HCT116 (cell line): ENCODE measurements around the gene POLR1A. TPM values are rescaled to one million over a fixed set of nuclear protein-coding genes. Genes with fewer than 3 reads are reported as not detected.

ENCODE experiments used
- ATAC-seq: fragments of 200-7000 bp; cut with Tn5 transposase; 2 replicates; pipeline ENCODE4 v1.9.1; 2020; ENCODE audit warnings: mild to moderate bottlenecking, moderate library complexity
- BruUV-seq: library from RNA; stranded (reverse); fragments of 400-500 nt; replicated peaks from 2 replicates; lab custom pipeline; 2021; lab: Mats Ljungman, UMichigan
- CTCF ChIA-PET: fragments of 300-600 bp; sonication (Branson Sonifier 250); formaldehyde crosslinking; loops from one replicate; lab custom pipeline; 2021; ENCODE audit warnings: antibody characterized with exemption; lab: Charles Lee
- POLR2A ChIA-PET: fragments of 300-600, 350-600 bp; sonication (Branson Sonifier 250); formaldehyde crosslinking; loops from one replicate; lab custom pipeline; 2021; ENCODE audit warnings: antibody characterized with exemption; lab: Charles Lee
- RAD21 ChIA-PET, 2 experiments: fragments of 300-600 bp; sonication (Branson Sonifier 250); formaldehyde crosslinking; loops; one replicate each; lab custom pipeline; 2023; ENCODE audit warnings: low total read pairs in 2 of 2; ENCODE audit not compliant: uncharacterized antibody in 2 of 2, unreplicated experiment in 2 of 2, low non-redundant PET in 1 of 2; lab: Charles Lee
- DNase-seq: peaks from one replicate; pipeline ENCODE4 v3.0.0-alpha.2; 2010; ENCODE audit warnings: low read depth, low spot score
- H2AFZ ChIP-seq: fragments of 200-600 bp; shearing (Covaris generic), sonication (generic); 2 replicates; pipeline ENCODE4 v1.6.1; 2017; ENCODE audit warnings: low read depth, mixed run types, mixed read lengths, antibody characterized with exemption, low read length; ENCODE audit not compliant: poor library complexity, severe bottlenecking
- H3K27ac ChIP-seq: 2 replicates; pipeline ENCODE4 v1.5.1; 2012; ENCODE audit warnings: low read depth, low read length
- H3K27me3 ChIP-seq: fragments of 200-600 bp; sonication (generic); 2 replicates; pipeline ENCODE4 v1.6.1; 2016; ENCODE audit warnings: mixed run types, low read length, mixed read lengths; ENCODE audit not compliant: insufficient read depth
- H3K36me3 ChIP-seq, 2 experiments: fragments of 200-500 bp in 1 of 2; fragments of 200-600 bp in 1 of 2; sonication (Bioruptor generic) in 1 of 2; sonication (generic) in 1 of 2; 2 replicates each; pipeline versions ENCODE4 v1.5.1 to v1.6.1; 2014 to 2016; ENCODE audit warnings: low read length in 2 of 2, inconsistent platforms in 1 of 2, mixed read lengths in 1 of 2, mixed run types in 1 of 2; ENCODE audit not compliant: insufficient read depth in 2 of 2, control insufficient read depth in 1 of 2
- H3K4me1 ChIP-seq, 2 experiments: fragments of 200-600 bp in 1 of 2; sonication (generic) in 1 of 2; 2 replicates each; pipeline versions ENCODE4 v1.5.1 to v1.6.1; 2012 to 2017; ENCODE audit warnings: low read length in 2 of 2, inconsistent platforms in 1 of 2, mild to moderate bottlenecking in 1 of 2, mixed read lengths in 1 of 2, mixed run types in 1 of 2, moderate library complexity in 1 of 2; ENCODE audit not compliant: insufficient read depth in 2 of 2, control insufficient read depth in 1 of 2
- H3K4me2 ChIP-seq: fragments of 200-600 bp; sonication (generic); 2 replicates; pipeline ENCODE4 v1.6.1; 2017; ENCODE audit warnings: mixed run types, low read length, mixed read lengths
- H3K4me3 ChIP-seq, 2 experiments: fragments of 200-600 bp in 1 of 2; sonication (generic) in 1 of 2; replicated peaks in 1 of 2; 2 replicates each; pipeline ENCODE4 v1.5.1; 2011 to 2016; ENCODE audit warnings: low read length in 2 of 2, control low read depth in 1 of 2, low read depth in 1 of 2, mild to moderate bottlenecking in 1 of 2, mixed read lengths in 1 of 2, mixed run types in 1 of 2
- H3K79me2 ChIP-seq: fragments of 200-600 bp; sonication (generic); 2 replicates; pipeline ENCODE4 v1.6.1; 2017; ENCODE audit warnings: mild to moderate bottlenecking, mixed run types, low read length, moderate library complexity, mixed read lengths; ENCODE audit not compliant: insufficient read depth
- H3K9ac ChIP-seq: fragments of 200-600 bp; sonication (generic); 2 replicates; pipeline ENCODE4 v1.6.1; 2016; ENCODE audit warnings: low read length, mixed read lengths
- H3K9me2 ChIP-seq: fragments of 200-600 bp; sonication (generic), shearing (Covaris generic); 2 replicates; pipeline ENCODE4 v1.6.1; 2017; ENCODE audit warnings: mixed run types, mild to moderate bottlenecking, moderate library complexity; ENCODE audit not compliant: insufficient read depth
- H3K9me3 ChIP-seq, 2 experiments: fragments of 200-500 bp in 1 of 2; fragments of 200-600 bp in 1 of 2; sonication (Bioruptor generic) in 1 of 2; sonication (generic) in 1 of 2; 2 replicates each; pipeline ENCODE4 v1.6.1; 2014 to 2017; ENCODE audit warnings: low read length in 2 of 2, mixed read lengths in 2 of 2, inconsistent platforms in 1 of 2, low read depth in 1 of 2, mild to moderate bottlenecking in 1 of 2, mixed run types in 1 of 2, moderate library complexity in 1 of 2; ENCODE audit not compliant: control insufficient read depth in 1 of 2, insufficient read depth in 1 of 2
- H4K20me1 ChIP-seq: fragments of 200-600 bp; sonication (generic), shearing (Covaris generic); 2 replicates; pipeline ENCODE4 v1.6.1; 2017; ENCODE audit warnings: mixed run types, mild to moderate bottlenecking, moderate library complexity; ENCODE audit not compliant: insufficient read depth
- CBX3 ChIP-seq: IDR thresholded peaks from 2 replicates; pipeline ENCODE4 v1.6.1; 2012; ENCODE audit warnings: low read depth
- CEBPB ChIP-seq: IDR thresholded peaks from 2 replicates; pipeline ENCODE4 v1.6.1; 2012; ENCODE audit warnings: low read depth
- CTCF ChIP-seq, 3 experiments: fragments of 200-600 bp in 1 of 3; sonication (generic) in 1 of 3; IDR thresholded peaks in 2 of 3; conservative IDR thresholded peaks in 1 of 3; 2 replicates each; pipeline ENCODE4 v1.5.1; 2012 to 2017; ENCODE audit warnings: low read depth in 2 of 3, low read length in 2 of 3, antibody characterized with exemption in 1 of 3, borderline replicate concordance in 1 of 3, control low read depth in 1 of 3, mild to moderate bottlenecking in 1 of 3, mixed read lengths in 1 of 3, mixed run types in 1 of 3, moderate library complexity in 1 of 3; ENCODE audit not compliant: insufficient read depth in 1 of 3
- ELF1 ChIP-seq: IDR thresholded peaks from 2 replicates; pipeline ENCODE4 v1.6.1; 2012; ENCODE audit warnings: low read depth, borderline replicate concordance
- FOSL1 ChIP-seq: IDR thresholded peaks from 2 replicates; pipeline ENCODE4 v1.6.1; 2012; ENCODE audit warnings: low read depth
- MAX ChIP-seq: IDR thresholded peaks from 2 replicates; pipeline ENCODE4 v1.6.1; 2012
- POLR2A ChIP-seq: IDR thresholded peaks from 2 replicates; pipeline ENCODE4 v1.7.0; 2011; ENCODE audit warnings: borderline replicate concordance; ENCODE audit not compliant: insufficient read depth, insufficient read length; ENCODE audit errors: extremely low read depth
- POLR2AphosphoS5 ChIP-seq: IDR thresholded peaks from 2 replicates; pipeline ENCODE4 v1.6.1; 2011; ENCODE audit warnings: mild to moderate bottlenecking, low read depth, low read length, moderate library complexity
- RAD21 ChIP-seq: IDR thresholded peaks from 2 replicates; pipeline ENCODE4 v1.6.1; 2012; ENCODE audit warnings: low read depth, mild to moderate bottlenecking
- REST ChIP-seq: IDR thresholded peaks from 2 replicates; pipeline ENCODE4 v1.6.1; 2012; ENCODE audit warnings: low read depth
- SP1 ChIP-seq: IDR thresholded peaks from 2 replicates; pipeline ENCODE4 v1.6.1; 2012; ENCODE audit warnings: low read depth
- SRF ChIP-seq: IDR thresholded peaks from 2 replicates; pipeline ENCODE4 v1.6.1; 2012; ENCODE audit warnings: low read depth
- TCF7L2 ChIP-seq: IDR thresholded peaks from 2 replicates; pipeline ENCODE4 v1.7.0; 2011; ENCODE audit warnings: borderline replicate concordance, inconsistent platforms; ENCODE audit not compliant: insufficient read depth, insufficient read length; ENCODE audit errors: extremely low read depth
- YY1 ChIP-seq: IDR thresholded peaks from 2 replicates; pipeline ENCODE4 v1.6.1; 2011; ENCODE audit warnings: low read length, low read depth, moderate library complexity, mild to moderate bottlenecking; ENCODE audit not compliant: insufficient replicate concordance; ENCODE audit errors: extremely low read depth
- ZFX ChIP-seq: fragments of 450-650 bp; IDR thresholded peaks from 2 replicates; pipeline ENCODE4 v1.6.1; 2017
- ZNF274 ChIP-seq: fragments of 200-500 bp; sonication (Bioruptor generic); IDR thresholded peaks from 2 replicates; pipeline ENCODE4 v1.6.1; 2014; ENCODE audit warnings: mild to moderate bottlenecking, low read depth, low read length, inconsistent platforms
- intact Hi-C: fragments of 100-400 bp; cut with micrococcal nuclease; formaldehyde crosslinking; loops from 2 replicates; pipeline ENCODE4 v1.10.0; 2022
- total RNA-seq: library from RNA; stranded (reverse); gene quantifications from one replicate; pipeline ENCODE4 v1.2.1, GENCODE V29; 2021; ENCODE audit not compliant: unreplicated experiment
- TF ChIP-seq, protein P1 (sequence below): IDR thresholded peaks from 2 replicates; pipeline ENCODE4 v1.6.1; 2012
- TF ChIP-seq, protein P2 (sequence below): IDR thresholded peaks from 2 replicates; pipeline ENCODE4 v1.6.1; 2011; ENCODE audit warnings: mild to moderate bottlenecking, low read length, moderate library complexity; ENCODE audit not compliant: insufficient replicate concordance; ENCODE audit errors: extremely low read depth

The POLR1A gene
- total RNA-seq, 1 experiment from 2014 or later, result 46.6 TPM

DNA sequence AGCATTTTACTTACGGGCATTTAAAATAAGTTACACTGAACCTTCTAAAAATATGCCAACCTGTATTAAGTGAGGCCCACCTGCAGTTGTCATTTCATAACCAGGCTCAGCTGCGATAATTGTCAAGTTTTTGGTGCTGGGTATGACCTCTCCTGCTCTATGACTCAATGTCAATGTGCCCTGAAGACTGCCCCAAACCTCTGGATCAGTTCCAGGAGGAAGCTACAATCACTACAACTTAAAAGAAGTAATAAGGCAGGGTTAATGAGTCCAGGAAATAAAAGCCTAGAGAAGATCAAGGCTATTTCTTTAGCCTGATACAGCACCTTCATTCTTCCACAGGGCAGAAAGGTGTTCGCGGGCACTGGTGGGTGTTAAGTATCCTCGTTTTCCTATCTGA is 22.9 kb downstream of the POLR1A start:
- no peak for DNase-seq
- CTCF ChIA-PET, result interaction anchor here (6.7 kb wide), 1 partner anchor 255 kb away, joined by 95 read pairs; no protein-coding TSS in a partner anchor
- intact Hi-C loops, result loop anchor here (10.0 kb wide), 1 partner anchor 358 kb away; no protein-coding TSS in a partner anchor
- POLR2A ChIA-PET, result no interaction called here
- H3K4me1 ChIP-seq, result no peaks in the 10 kb centered on the region
- RAD21 ChIA-PET, result no interaction called here
- H4K20me1 ChIP-seq, result no peaks in the 10 kb centered on the region
- no peak overlapping the region for H2AFZ ChIP-seq
- H3K27ac ChIP-seq, result no peak overlapping the region
- no peaks in the 10 kb centered on the region for H3K9me2 ChIP-seq
- TF ChIP-seq CTCF (IDR thresholded peaks at IDR 0.05 in 2 of 3, conservative IDR thresholded peaks at IDR 0.05 in 1 of 3; ENCODE audit: borderline replicate concordance in 1 of 3, insufficient read depth in 1 of 3, low read depth in 2 of 3, low read length in 2 of 3), result no peak
- TF ChIP-seq FOSL1, result no peak
- no peak for TF ChIP-seq CEBPB
- TF ChIP-seq SRF, result no peak
- TF ChIP-seq, protein P1, sequence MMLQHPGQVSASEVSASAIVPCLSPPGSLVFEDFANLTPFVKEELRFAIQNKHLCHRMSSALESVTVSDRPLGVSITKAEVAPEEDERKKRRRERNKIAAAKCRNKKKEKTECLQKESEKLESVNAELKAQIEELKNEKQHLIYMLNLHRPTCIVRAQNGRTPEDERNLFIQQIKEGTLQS, result no peak
- TF ChIP-seq REST, result no peak
- no peak for TF ChIP-seq POLR2AphosphoS5
- TF ChIP-seq POLR2A, result no peak
- TF ChIP-seq YY1, result no peak
- no peak for TF ChIP-seq CBX3
- TF ChIP-seq ZNF274, result no peak
- no peak for TF ChIP-seq MAX
- TF ChIP-seq TCF7L2, result no peak
- no peak for TF ChIP-seq RAD21
- TF ChIP-seq ELF1, result no peak
- TF ChIP-seq, protein P2, sequence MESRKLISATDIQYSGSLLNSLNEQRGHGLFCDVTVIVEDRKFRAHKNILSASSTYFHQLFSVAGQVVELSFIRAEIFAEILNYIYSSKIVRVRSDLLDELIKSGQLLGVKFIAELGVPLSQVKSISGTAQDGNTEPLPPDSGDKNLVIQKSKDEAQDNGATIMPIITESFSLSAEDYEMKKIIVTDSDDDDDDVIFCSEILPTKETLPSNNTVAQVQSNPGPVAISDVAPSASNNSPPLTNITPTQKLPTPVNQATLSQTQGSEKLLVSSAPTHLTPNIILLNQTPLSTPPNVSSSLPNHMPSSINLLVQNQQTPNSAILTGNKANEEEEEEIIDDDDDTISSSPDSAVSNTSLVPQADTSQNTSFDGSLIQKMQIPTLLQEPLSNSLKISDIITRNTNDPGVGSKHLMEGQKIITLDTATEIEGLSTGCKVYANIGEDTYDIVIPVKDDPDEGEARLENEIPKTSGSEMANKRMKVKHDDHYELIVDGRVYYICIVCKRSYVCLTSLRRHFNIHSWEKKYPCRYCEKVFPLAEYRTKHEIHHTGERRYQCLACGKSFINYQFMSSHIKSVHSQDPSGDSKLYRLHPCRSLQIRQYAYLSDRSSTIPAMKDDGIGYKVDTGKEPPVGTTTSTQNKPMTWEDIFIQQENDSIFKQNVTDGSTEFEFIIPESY, result no peak
- no peak for TF ChIP-seq SP1
- no peak for TF ChIP-seq ZFX
- no peaks in the 10 kb centered on the region for H3K27me3 ChIP-seq
- no peaks in the 10 kb centered on the region for H3K9me3 ChIP-seq
- no peak for ATAC-seq
- H3K79me2 ChIP-seq, result 0 out of 2 replicates have a peak, but pooled peaks cover 6% of the 10 kb centered on the region
- no TSS peak for BruUV-seq
- H3K4me2 ChIP-seq, result no peak overlapping the region
- H3K36me3 ChIP-seq, result peaks cover 26 to 46% of the 10 kb centered on the region in 2 experiments
- no peak overlapping the region for H3K9ac ChIP-seq
- no peak overlapping the region for H3K4me3 ChIP-seq
